ENCODE results near the gene SUMF1.

SUMF1 gene

GRCh38 chr3:4440951-4441350 lies 26.1 kb downstream of the SUMF1 start:
- POLR2A ChIA-PET = no interaction called here
- DNase-seq (ENCODE audit: extremely low spot score) = no peak
- CTCF ChIA-PET = no interaction called here
- TF ChIP-seq NFRKB (IDR thresholded peaks at IDR 0.05) (no peak), PKNOX1 (IDR thresholded peaks at IDR 0.05) (no peak), TARDBP (IDR thresholded peaks at IDR 0.05) (no peak), L3MBTL2 (conservative IDR thresholded peaks at IDR 0.05) (no peak), LEF1 (IDR thresholded peaks at IDR 0.05; ENCODE audit: borderline replicate concordance) (no peak), CTBP1 (IDR thresholded peaks at IDR 0.05; ENCODE audit: borderline replicate concordance) (no peak), FOXA1 (IDR thresholded peaks at IDR 0.05) (no peak), FOXM1 (IDR thresholded peaks at IDR 0.05; ENCODE audit: borderline replicate concordance) (no peak), BHLHE40 (IDR thresholded peaks at IDR 0.05; ENCODE audit: borderline replicate concordance) (no peak)

- ChIA-PET POLR2A (no interaction called here), CTCF (no interaction called here)
- no peak for DNase-seq (ENCODE audit: extremely low spot score)
- TF ChIP-seq ZNF384 (IDR thresholded peaks at IDR 0.05) = no peak
- TF ChIP-seq ARNT (IDR thresholded peaks at IDR 0.05) = no peak
Measured at GRCh38 chr3:4438296-4438695, 28.8 kb downstream of the SUMF1 start.

- DNase-seq (ENCODE audit: extremely low spot score) = no peak
- ChIA-PET CTCF (no interaction called here), POLR2A (no interaction called here)
- no peak for TF ChIP-seq HDGF (IDR thresholded peaks at IDR 0.05; ENCODE audit: borderline replicate concordance)
- TF ChIP-seq FOXM1 (IDR thresholded peaks at IDR 0.05; ENCODE audit: borderline replicate concordance) = no peak
- no peak for TF ChIP-seq LEF1 (IDR thresholded peaks at IDR 0.05; ENCODE audit: borderline replicate concordance)
- no peak for TF ChIP-seq BHLHE40 (IDR thresholded peaks at IDR 0.05; ENCODE audit: borderline replicate concordance)
- TF ChIP-seq FOXK2 (IDR thresholded peaks at IDR 0.05) = no peak
- TF ChIP-seq PKNOX1 (IDR thresholded peaks at IDR 0.05) = no peak
- no peak for TF ChIP-seq ARNT (IDR thresholded peaks at IDR 0.05)
- TF ChIP-seq FOXA1 (IDR thresholded peaks at IDR 0.05) = no peak
- TF ChIP-seq L3MBTL2 (conservative IDR thresholded peaks at IDR 0.05) = no peak
- TF ChIP-seq NFRKB (IDR thresholded peaks at IDR 0.05) = no peak
- no peak for TF ChIP-seq TARDBP (IDR thresholded peaks at IDR 0.05)
- TF ChIP-seq SP1 (IDR thresholded peaks at IDR 0.05) = no peak
- TF ChIP-seq SUZ12 (IDR thresholded peaks at IDR 0.05) = no peak
- TF ChIP-seq CTBP1 (IDR thresholded peaks at IDR 0.05; ENCODE audit: borderline replicate concordance) = no peak
- no peak for TF ChIP-seq ELF4 (IDR thresholded peaks at IDR 0.05)
- no peak for TF ChIP-seq ZNF384 (IDR thresholded peaks at IDR 0.05)
Measured at GRCh38 chr3:4432259-4432658, 34.8 kb downstream of the SUMF1 start.

GRCh38 chr3:4429648-4430350 lies 37.3 kb downstream of the SUMF1 start:
- ChIA-PET CTCF (no interaction called here), POLR2A (no interaction called here)
- no peak for DNase-seq (ENCODE audit: extremely low spot score)
- no peak for TF ChIP-seq PKNOX1 (IDR thresholded peaks at IDR 0.05)
- no peak for TF ChIP-seq ELF4 (IDR thresholded peaks at IDR 0.05)
- no peak for TF ChIP-seq FOXA1 (IDR thresholded peaks at IDR 0.05)
- no peak for TF ChIP-seq HDGF (IDR thresholded peaks at IDR 0.05; ENCODE audit: borderline replicate concordance)
- TF ChIP-seq SP1 (IDR thresholded peaks at IDR 0.05) = no peak

GRCh38 chr3:4426782-4427344 lies 40.2 kb downstream of the SUMF1 start:
- DNase-seq (ENCODE audit: extremely low spot score) = peak; percentile 9
- ChIA-PET CTCF (interaction anchor here (0.6 kb wide), 1 partner anchor 65 kb away, joined by 3 read pairs; no protein-coding TSS in a partner anchor), POLR2A (no interaction called here)
- TF ChIP-seq FOXK2 (IDR thresholded peaks at IDR 0.05) = no peak

- POLR2A ChIA-PET = no interaction called here
- CTCF ChIA-PET = interaction anchor here (0.6 kb wide), 1 partner anchor 66 kb away, joined by 3 read pairs; no protein-coding TSS in a partner anchor
- DNase-seq (ENCODE audit: extremely low spot score) = no peak
- TF ChIP-seq LEF1 (IDR thresholded peaks at IDR 0.05; ENCODE audit: borderline replicate concordance) (no peak), FOXM1 (IDR thresholded peaks at IDR 0.05; ENCODE audit: borderline replicate concordance) (no peak), BHLHE40 (IDR thresholded peaks at IDR 0.05; ENCODE audit: borderline replicate concordance) (no peak), SP1 (IDR thresholded peaks at IDR 0.05) (no peak), TARDBP (IDR thresholded peaks at IDR 0.05) (no peak), FOXK2 (IDR thresholded peaks at IDR 0.05) (no peak), SUZ12 (IDR thresholded peaks at IDR 0.05) (no peak), CTBP1 (IDR thresholded peaks at IDR 0.05; ENCODE audit: borderline replicate concordance) (no peak), ARNT (IDR thresholded peaks at IDR 0.05) (no peak), PKNOX1 (IDR thresholded peaks at IDR 0.05) (no peak), ELF4 (IDR thresholded peaks at IDR 0.05) (no peak), ZNF384 (IDR thresholded peaks at IDR 0.05) (no peak), NFRKB (IDR thresholded peaks at IDR 0.05) (no peak), HDGF (IDR thresholded peaks at IDR 0.05; ENCODE audit: borderline replicate concordance) (no peak)
Measured at GRCh38 chr3:4426261-4426781, 40.7 kb downstream of the SUMF1 start.

Data from HEK293T (cell line).